Neural cell (in vitro differentiated cells): Measurements from ENCODE around the gene PPP2CA. TPM values are rescaled to one million over a fixed set of nuclear protein-coding genes. Genes with fewer than 3 reads are reported as not detected.

ENCODE experiments used
- H2AFZ ChIP-seq: fragments of 200-600, 300-800 bp; sonication (generic), shearing (Covaris generic); 2 replicates; pipeline ENCODE4 v1.6.0; 2014; ENCODE audit warnings: low read depth, mild to moderate bottlenecking, antibody characterized with exemption, low read length, moderate library complexity
- H3F3A ChIP-seq: fragments of 200-600 bp; shearing (Covaris generic); 2 replicates; pipeline ENCODE4 v1.6.1; 2016; ENCODE audit warnings: mild to moderate bottlenecking, moderate library complexity, mixed read lengths, antibody characterized with exemption, low read length; ENCODE audit not compliant: insufficient read depth, poor library complexity, severe bottlenecking
- H3K27ac ChIP-seq: fragments of 200-600, 300-800 bp; sonication (generic), shearing (Covaris generic); 2 replicates; pipeline ENCODE4 v1.5.1; 2014; ENCODE audit warnings: mild to moderate bottlenecking, low read length, moderate library complexity
- H3K27me3 ChIP-seq: fragments of 300-800, 200-600 bp; sonication (generic), shearing (Covaris generic); 2 replicates; pipeline ENCODE4 v1.6.0; 2014; ENCODE audit warnings: mild to moderate bottlenecking, low read depth, low read length, moderate library complexity; ENCODE audit not compliant: insufficient read depth
- H3K36me3 ChIP-seq: fragments of 300-800, 200-600 bp; sonication (generic), shearing (Covaris generic); 2 replicates; pipeline ENCODE4 v1.5.1; 2014; ENCODE audit warnings: mild to moderate bottlenecking, antibody characterized with exemption, low read length, moderate library complexity; ENCODE audit not compliant: insufficient read depth
- H3K4me2 ChIP-seq: fragments of 300-800, 200-600 bp; sonication (generic), shearing (Covaris generic); 2 replicates; pipeline ENCODE4 v1.6.0; 2014; ENCODE audit warnings: mild to moderate bottlenecking, low read length
- H3K4me3 ChIP-seq: fragments of 300-800, 200-600 bp; sonication (generic), shearing (Covaris generic); 2 replicates; pipeline ENCODE4 v1.5.1; 2014; ENCODE audit warnings: mild to moderate bottlenecking, low read length, moderate library complexity
- H3K79me2 ChIP-seq: fragments of 200-600 bp; shearing (Covaris generic); replicated peaks from 2 replicates; pipeline ENCODE4 v1.6.0; 2014; ENCODE audit warnings: mild to moderate bottlenecking, low read length, moderate library complexity; ENCODE audit not compliant: insufficient read depth
- H3K9ac ChIP-seq: fragments of 300-800, 200-600 bp; sonication (generic), shearing (Covaris generic); 2 replicates; pipeline ENCODE4 v1.6.1; 2016; ENCODE audit warnings: mild to moderate bottlenecking, low read length, mixed read lengths
- H3K9me2 ChIP-seq: fragments of 200-600 bp; shearing (Covaris generic); 2 replicates; pipeline ENCODE4 v1.6.1; 2016; ENCODE audit warnings: mild to moderate bottlenecking, low read length, mixed read lengths; ENCODE audit not compliant: insufficient read depth
- H3K9me3 ChIP-seq: fragments of 200-600, 300-800 bp; sonication (generic), shearing (Covaris generic); 2 replicates; pipeline ENCODE4 v1.6.1; 2016; ENCODE audit warnings: mild to moderate bottlenecking, mixed run types, low read length, moderate library complexity, mixed read lengths
- H4K20me1 ChIP-seq: fragments of 200-600 bp; shearing (Covaris generic); 2 replicates; pipeline ENCODE4 v1.6.1; 2016; ENCODE audit warnings: mild to moderate bottlenecking, mixed run types; ENCODE audit not compliant: insufficient read depth
- EP300 ChIP-seq: fragments of 450-650 bp; conservative IDR thresholded peaks from 2 replicates; pipeline ENCODE4 v1.6.1; 2014; ENCODE audit warnings: antibody characterized with exemption, mild to moderate bottlenecking, moderate library complexity; ENCODE audit not compliant: poor library complexity, severe bottlenecking
- EZH2 ChIP-seq: fragments of 200-600, 300-800 bp; shearing (Covaris generic), sonication (generic); IDR thresholded peaks from 2 replicates; pipeline ENCODE4 v1.6.1; 2014; ENCODE audit warnings: antibody characterized with exemption, low read length, borderline replicate concordance, mild to moderate bottlenecking; ENCODE audit not compliant: insufficient read depth, poor library complexity, severe bottlenecking
- POLR2AphosphoS5 ChIP-seq: IDR thresholded peaks from 2 replicates; pipeline ENCODE4 v1.6.1; 2012
- RAD21 ChIP-seq: fragments of 450-650 bp; conservative IDR thresholded peaks from 2 replicates; pipeline ENCODE4 v1.6.1; 2014; ENCODE audit warnings: antibody characterized with exemption, mild to moderate bottlenecking, moderate library complexity
- SMC3 ChIP-seq: fragments of 450-650 bp; conservative IDR thresholded peaks from 2 replicates; pipeline ENCODE4 v1.6.1; 2014; ENCODE audit warnings: antibody characterized with exemption, mild to moderate bottlenecking, moderate library complexity; ENCODE audit not compliant: poor library complexity
- TAF1 ChIP-seq: IDR thresholded peaks from 2 replicates; pipeline ENCODE4 v1.6.1; 2012; ENCODE audit warnings: low read depth
- polyA plus RNA-seq: library from polyadenylated mRNA; depleted of rRNA; stranded (reverse); fragments of >200 nt; gene quantifications from 2 replicates; pipeline ENCODE4 v1.2.3, GENCODE V29; 2014
- TF ChIP-seq, protein P1 (sequence below): fragments of 450-650 bp; IDR thresholded peaks from 2 replicates; pipeline ENCODE4 v1.5.1; 2014; ENCODE audit warnings: antibody characterized with exemption, mild to moderate bottlenecking, moderate library complexity; ENCODE audit not compliant: poor library complexity, severe bottlenecking

The PPP2CA gene
- polyA plus RNA-seq, 1 donor from 2014 or later, result 251 TPM

DNA sequence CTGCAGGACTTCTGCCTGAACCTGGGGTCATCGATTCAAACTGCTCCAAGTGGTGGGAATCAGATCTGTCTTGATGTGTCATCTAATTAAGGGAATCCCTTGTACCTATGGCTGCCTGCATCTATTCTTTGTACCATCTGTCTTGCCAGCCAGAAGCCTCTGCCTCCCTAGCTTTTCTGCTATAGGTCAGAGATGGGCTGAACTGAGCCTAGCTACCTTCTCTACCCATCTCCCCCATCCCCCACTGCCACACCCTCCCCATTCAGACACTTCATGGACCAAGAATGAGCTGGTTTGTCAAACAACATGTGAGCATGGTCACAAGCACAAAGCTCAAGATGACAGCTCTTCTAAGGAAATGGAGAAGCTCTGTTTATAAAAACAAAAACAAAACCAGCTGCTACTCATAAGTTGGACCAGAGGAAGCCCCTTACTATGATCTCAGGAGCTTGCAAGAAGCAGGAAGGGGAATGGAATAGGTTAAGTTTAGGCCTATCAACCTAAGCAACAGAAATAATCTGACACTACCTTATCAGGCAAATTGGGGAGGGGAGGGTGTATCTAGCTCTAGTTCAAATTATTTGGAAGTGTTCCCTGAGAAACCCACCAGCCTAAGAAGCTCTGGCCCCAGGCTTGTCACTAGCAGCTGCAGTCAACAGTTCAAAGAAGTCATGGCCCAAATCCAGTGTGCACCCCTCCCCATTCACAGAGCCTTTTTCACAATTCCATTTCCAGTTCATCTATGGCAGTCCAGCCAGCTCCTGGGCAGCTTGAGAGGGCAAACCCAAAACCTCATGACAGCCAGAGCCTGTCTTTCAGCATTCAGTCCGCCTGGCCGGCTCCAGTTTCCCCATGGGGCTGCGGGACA is 79.0 kb downstream of the PPP2CA start:
- no peak overlapping the region for H3K9ac ChIP-seq
- no peak overlapping the region for H3K4me2 ChIP-seq
- H3K79me2 ChIP-seq, result peaks cover 3% of the 10 kb centered on the region
- no peak overlapping the region for H3K27ac ChIP-seq
- no peaks in the 10 kb centered on the region for H3F3A ChIP-seq
- no peaks in the 10 kb centered on the region for H3K9me3 ChIP-seq
- H3K4me3 ChIP-seq, result no peak overlapping the region
- TF ChIP-seq RAD21 (no peak), EP300 (no peak), TAF1 (no peak)
- TF ChIP-seq, protein P1, sequence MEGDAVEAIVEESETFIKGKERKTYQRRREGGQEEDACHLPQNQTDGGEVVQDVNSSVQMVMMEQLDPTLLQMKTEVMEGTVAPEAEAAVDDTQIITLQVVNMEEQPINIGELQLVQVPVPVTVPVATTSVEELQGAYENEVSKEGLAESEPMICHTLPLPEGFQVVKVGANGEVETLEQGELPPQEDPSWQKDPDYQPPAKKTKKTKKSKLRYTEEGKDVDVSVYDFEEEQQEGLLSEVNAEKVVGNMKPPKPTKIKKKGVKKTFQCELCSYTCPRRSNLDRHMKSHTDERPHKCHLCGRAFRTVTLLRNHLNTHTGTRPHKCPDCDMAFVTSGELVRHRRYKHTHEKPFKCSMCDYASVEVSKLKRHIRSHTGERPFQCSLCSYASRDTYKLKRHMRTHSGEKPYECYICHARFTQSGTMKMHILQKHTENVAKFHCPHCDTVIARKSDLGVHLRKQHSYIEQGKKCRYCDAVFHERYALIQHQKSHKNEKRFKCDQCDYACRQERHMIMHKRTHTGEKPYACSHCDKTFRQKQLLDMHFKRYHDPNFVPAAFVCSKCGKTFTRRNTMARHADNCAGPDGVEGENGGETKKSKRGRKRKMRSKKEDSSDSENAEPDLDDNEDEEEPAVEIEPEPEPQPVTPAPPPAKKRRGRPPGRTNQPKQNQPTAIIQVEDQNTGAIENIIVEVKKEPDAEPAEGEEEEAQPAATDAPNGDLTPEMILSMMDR, result no peak
- H3K36me3 ChIP-seq, result no peaks in the 10 kb centered on the region
- no peak overlapping the region for H2AFZ ChIP-seq
- no peaks in the 10 kb centered on the region for H3K27me3 ChIP-seq
- no peaks in the 10 kb centered on the region for H4K20me1 ChIP-seq
- no peaks in the 10 kb centered on the region for H3K9me2 ChIP-seq

DNA sequence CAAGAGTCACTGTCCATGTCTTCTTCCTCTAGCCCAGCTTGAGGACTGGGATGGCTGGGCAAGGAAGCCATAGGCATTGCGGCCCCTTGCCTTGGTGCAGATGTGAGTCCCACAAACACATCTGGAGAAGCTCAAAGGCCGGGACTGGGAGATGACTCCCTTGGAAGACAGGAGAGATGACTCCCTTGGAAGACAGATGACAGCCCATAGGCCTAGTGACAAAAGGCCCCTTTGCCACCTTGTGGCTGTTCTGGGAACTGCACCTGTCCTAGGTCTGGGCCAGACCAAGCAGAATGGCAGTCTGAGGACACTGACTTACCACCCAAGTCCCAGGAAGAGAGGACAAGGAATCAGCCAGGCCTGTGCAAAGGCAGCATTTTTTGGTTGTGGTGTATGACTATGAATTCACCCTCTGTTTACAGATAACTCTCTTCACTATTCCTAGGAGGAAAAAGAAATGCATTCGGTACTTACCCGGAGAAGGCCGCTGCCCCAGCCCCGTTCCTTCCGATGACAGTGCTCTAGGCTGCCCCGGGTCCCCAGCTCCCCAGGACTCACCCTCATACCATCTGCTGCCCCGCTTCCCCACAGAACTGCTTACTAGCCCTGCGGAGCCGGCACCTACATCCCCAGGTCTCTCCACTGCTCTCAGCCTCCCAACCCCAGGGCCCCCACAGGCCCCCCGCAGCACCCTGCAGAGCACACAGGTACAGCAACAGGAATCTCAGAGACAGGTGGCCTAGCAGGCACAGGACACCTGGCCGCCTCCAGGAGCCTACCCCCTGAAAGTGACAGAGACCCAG is 79.9 kb downstream of the PPP2CA start:
- Histone ChIP-seq H3K36me3 (no peaks in the 10 kb centered on the region), H3K79me2 (peaks cover 3% of the 10 kb centered on the region), H3K4me2 (no peak overlapping the region), H3K27me3 (no peaks in the 10 kb centered on the region), H2AFZ (no peak overlapping the region), H3K9me3 (no peaks in the 10 kb centered on the region), H4K20me1 (no peaks in the 10 kb centered on the region), H3K27ac (no peak overlapping the region), H3K4me3 (no peak overlapping the region), H3K9ac (no peak overlapping the region), H3K9me2 (no peaks in the 10 kb centered on the region), H3F3A (no peaks in the 10 kb centered on the region)
- peak; percentile 75 for TF ChIP-seq SMC3
- no peak for TF ChIP-seq EZH2
- TF ChIP-seq, protein P1, result peak; percentile 81
- peak; percentile 62 for TF ChIP-seq RAD21
- TF ChIP-seq POLR2AphosphoS5, result no peak
- TF ChIP-seq EP300, result no peak
- TF ChIP-seq TAF1, result no peak
